ENCODE results near the gene DNAAF9.

Gene DNAAF9

GRCh38 chr20:3413393-3413889 lies 6.0 kb upstream of the DNAAF9 start:
- intact Hi-C loops (cut with DNase I), result no loop called here
- DNase-seq, result no peak

GRCh38 chr20:3412600-3413392 lies 5.3 kb upstream of the DNAAF9 start:
- no peak for DNase-seq
- intact Hi-C loops (cut with DNase I), result no loop called here

- intact Hi-C loops (cut with DNase I), result no loop called here
- no peak for DNase-seq
These were observed 3.0 kb upstream of the DNAAF9 start for GRCh38 chr20:3410464-3410863.

- DNase-seq, result no peak
- intact Hi-C loops (cut with DNase I), result loop anchor here (5.0 kb wide), 1 partner anchor 63 kb away; the partner anchor contains the start of gene ATRN
These were observed 1.9 kb upstream of the DNAAF9 start for GRCh38 chr20:3409417-3409816.

GRCh38 chr20:3407771-3408637 lies 535 bp upstream of the DNAAF9 start:
- peak; percentile 46 to 93 (median 82) for DNase-seq
- intact Hi-C loops (cut with DNase I), result loop anchor here (5.0 kb wide), 1 partner anchor 64 kb away; the partner anchor contains the start of gene ATRN

- intact Hi-C loops (cut with DNase I), result loop anchor here (5.0 kb wide), 1 partner anchor 66 kb away; the partner anchor contains the start of gene ATRN
- DNase-seq, result peak in 41 of 42 donors; percentile 12 to 75 (median 48)
These were observed 909 bp downstream of the DNAAF9 start for GRCh38 chr20:3406481-3407039.

GRCh38 chr20:3405696-3406358 lies 1.6 kb downstream of the DNAAF9 start:
- DNase-seq, result no peak
- intact Hi-C loops (cut with DNase I), result loop anchor here (5.0 kb wide), 1 partner anchor 66 kb away; the partner anchor contains the start of gene ATRN

GRCh38 chr20:3405139-3405538 lies 2.3 kb downstream of the DNAAF9 start:
- DNase-seq, result no peak
- intact Hi-C loops (cut with DNase I), result loop anchor here (5.0 kb wide), 1 partner anchor 67 kb away; the partner anchor contains the start of gene ATRN

GRCh38 chr20:3404402-3404801 lies 3.1 kb downstream of the DNAAF9 start:
- no peak for DNase-seq
- intact Hi-C loops (cut with DNase I), result no loop called here

GRCh38 chr20:3403741-3404140 lies 3.7 kb downstream of the DNAAF9 start:
- intact Hi-C loops (cut with DNase I), result no loop called here
- DNase-seq, result no peak

- intact Hi-C loops (cut with DNase I), result no loop called here
- DNase-seq, result no peak
These were observed 5.0 kb downstream of the DNAAF9 start for GRCh38 chr20:3402453-3402852.

- intact Hi-C loops (cut with DNase I), result no loop called here
- no peak for DNase-seq
These were observed 7.0 kb downstream of the DNAAF9 start for GRCh38 chr20:3400260-3401155.

- no peak for DNase-seq
- intact Hi-C loops (cut with DNase I), result no loop called here
These were observed 8.7 kb downstream of the DNAAF9 start for GRCh38 chr20:3398681-3399252.

- DNase-seq, result no peak
- intact Hi-C loops (cut with DNase I), result no loop called here
These were observed 11.0 kb downstream of the DNAAF9 start for GRCh38 chr20:3396492-3396891.

- intact Hi-C loops (cut with DNase I), result no loop called here
- DNase-seq, result no peak
These were observed 14.7 kb downstream of the DNAAF9 start for GRCh38 chr20:3392756-3393155.

GRCh38 chr20:3390759-3391425 lies 16.6 kb downstream of the DNAAF9 start:
- peak in 8 of 42 donors; percentile 10 to 62 (median 32) for DNase-seq
- intact Hi-C loops (cut with DNase I), result no loop called here

Measured in head of caudate nucleus (tissue), 42 donors.